ENCODE measurements around the gene MAP3K1.
"Not testable (repeated sequence)": the region's sequence is repeated elsewhere in the genome, so short reads cannot be mapped to it uniquely, and the experiment has no call there.

The MAP3K1 gene

DNA sequence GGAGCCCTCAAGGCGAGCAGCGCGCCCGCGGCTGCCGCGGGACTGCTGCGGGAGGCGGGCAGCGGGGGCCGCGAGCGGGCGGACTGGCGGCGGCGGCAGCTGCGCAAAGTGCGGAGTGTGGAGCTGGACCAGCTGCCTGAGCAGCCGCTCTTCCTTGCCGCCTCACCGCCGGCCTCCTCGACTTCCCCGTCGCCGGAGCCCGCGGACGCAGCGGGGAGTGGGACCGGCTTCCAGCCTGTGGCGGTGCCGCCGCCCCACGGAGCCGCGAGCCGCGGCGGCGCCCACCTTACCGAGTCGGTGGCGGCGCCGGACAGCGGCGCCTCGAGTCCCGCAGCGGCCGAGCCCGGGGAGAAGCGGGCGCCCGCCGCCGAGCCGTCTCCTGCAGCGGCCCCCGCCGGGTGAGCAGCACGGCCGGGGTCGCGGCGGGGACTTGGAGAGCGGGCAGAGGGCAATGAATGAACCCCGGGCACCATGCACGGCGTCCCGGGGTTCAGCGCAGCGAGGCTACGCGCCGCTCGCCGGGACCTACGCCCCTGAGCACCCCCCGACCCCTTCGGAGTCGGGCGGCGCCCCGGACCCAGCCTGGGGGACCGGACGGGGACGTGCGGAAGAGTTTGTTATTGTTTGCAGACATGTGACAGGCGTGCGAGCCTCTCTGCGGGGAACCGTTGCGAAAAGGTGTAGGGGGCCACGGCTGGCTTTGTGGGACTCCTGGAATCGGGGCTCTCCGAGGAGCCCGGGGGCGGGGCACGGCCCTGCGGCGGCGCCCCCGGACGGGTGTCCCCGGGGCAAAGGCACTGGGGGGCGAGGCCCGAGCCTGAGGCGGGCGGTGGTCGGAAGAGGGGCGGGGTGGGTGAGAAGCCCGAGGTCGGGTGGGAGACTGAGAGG is 553 bp downstream of the MAP3K1 start:
- peak in 1 of 2 donors; percentile 12 for DNase-seq (ENCODE audit: extremely low read depth in 1 of 2, low read depth in 1 of 2)

DNA sequence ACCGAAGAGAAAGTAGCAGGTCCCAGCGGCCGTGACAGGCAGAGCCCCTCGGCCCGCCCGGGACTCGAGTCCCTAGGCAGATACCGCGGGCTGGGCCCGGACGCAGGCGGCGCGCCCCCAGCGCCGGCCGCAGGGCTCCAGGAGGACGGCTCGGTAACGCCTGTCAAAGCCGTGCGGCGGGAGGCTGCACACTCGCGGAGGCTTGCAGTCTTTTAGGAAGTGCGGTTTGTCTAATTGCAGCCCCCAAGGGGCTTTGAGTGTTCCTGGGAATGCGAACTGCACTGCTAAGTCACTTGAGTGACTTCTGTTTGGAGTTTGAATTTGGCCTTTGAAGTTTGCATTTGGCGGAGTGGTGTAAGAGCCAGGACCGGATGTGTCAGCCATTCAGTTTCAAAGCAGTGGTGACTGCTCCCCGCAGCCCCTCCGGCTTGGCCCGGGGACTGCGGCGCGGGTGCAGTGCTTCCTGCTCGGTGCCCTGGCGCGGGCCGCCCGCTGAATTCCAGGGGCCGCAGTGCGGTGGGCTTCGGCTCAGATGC is 1.3 kb downstream of the MAP3K1 start:
- DNase-seq (ENCODE audit: extremely low read depth in 1 of 2, low read depth in 1 of 2) = peak in 1 of 2 donors; percentile 26

GRCh38 chr5:56817263-56818014 is 2.1 kb downstream of the MAP3K1 start:
- DNase-seq (ENCODE audit: extremely low read depth in 1 of 2, low read depth in 1 of 2) = no peak

GRCh38 chr5:56818450-56819037 is 3.2 kb downstream of the MAP3K1 start:
- DNase-seq (ENCODE audit: extremely low read depth in 1 of 2, low read depth in 1 of 2) = no peak

DNA sequence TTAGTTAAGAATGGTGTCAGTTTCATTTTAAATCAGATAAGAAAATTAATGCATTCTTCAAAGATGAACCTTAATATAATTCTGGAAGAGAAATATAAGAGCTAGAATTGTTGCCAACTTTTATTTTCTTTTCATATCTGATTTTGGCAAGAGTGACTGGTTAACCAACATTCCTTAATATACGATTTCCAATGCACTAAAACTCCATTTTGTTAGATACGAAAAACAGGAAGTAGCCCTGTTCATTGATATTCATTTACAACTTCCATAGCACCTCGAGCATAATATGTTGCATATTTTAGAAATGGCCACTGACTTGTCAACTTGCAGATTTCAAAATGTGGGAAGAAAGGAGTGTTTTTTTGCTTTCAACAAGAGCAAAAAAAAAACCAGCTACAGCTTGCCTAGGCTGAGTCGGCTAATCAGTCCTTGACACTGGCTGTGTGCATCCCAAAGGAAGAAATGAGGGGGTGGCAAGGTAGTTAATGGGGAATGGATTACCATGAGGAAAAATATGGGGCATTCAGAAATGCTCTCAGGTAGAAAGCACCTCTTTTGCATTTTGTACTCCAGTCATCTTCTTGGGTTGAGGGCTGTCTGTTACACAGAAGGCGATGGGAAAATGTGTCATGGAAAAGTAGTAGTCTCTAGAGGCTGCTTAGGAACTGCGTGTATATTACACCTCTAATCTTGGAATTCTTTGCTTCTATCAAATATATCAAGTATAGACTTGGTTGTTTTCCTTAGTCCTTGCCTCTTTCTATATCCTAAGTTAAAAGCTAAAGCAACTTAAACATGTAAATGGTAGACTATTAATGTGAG is 3.9 kb downstream of the MAP3K1 start:
- no peak for DNase-seq (ENCODE audit: extremely low read depth in 1 of 2, low read depth in 1 of 2)

- DNase-seq (ENCODE audit: extremely low read depth in 1 of 2, low read depth in 1 of 2) = not testable (repeated sequence)
These were observed 6.5 kb downstream of the MAP3K1 start for GRCh38 chr5:56821868-56822267.

DNA sequence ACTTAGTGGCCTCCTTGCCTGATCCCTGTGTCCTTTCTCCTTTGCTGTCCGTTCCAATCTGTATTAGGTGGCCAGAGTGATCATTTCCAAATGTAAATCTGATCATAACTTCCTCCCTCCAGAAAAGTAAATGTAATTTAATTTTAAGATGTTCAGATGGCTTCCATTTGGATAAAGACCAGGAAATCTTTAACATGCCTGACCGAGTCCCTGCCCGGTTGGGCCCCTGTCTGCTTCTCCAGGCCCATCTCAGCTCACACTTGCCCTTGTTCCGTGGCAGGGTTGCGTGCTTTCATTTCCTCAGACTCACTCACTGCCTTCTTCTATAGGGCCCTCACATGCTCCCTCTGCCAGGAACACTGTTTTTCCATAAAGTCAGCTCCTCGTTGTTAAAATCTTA is 7.6 kb downstream of the MAP3K1 start:
- DNase-seq (ENCODE audit: extremely low read depth in 1 of 2, low read depth in 1 of 2) = no peak

DNA sequence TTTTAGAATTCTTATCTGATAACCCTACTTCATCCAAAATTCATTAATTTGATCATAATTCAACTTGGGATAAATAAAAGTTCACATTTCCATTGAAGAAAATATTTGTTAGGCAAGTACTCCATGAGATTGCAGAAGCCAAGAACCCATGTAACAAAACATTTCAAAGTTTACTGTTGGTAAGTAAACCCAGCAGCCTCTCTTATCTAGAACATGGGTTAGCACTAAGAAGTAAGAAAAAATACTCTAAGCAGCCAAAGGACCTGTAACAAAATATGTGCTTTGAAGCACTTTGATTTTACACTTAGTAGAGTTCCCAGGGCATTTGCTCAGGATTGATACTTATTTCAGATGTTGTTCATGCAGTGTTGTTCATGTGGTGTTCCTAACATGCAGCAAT is 8.7 kb downstream of the MAP3K1 start:
- no peak for DNase-seq (ENCODE audit: extremely low read depth in 1 of 2, low read depth in 1 of 2)

GRCh38 chr5:56825222-56825824 is 10.0 kb downstream of the MAP3K1 start:
- no peak for DNase-seq (ENCODE audit: extremely low read depth in 1 of 2, low read depth in 1 of 2)

GRCh38 chr5:56827049-56827448 is 11.7 kb downstream of the MAP3K1 start:
- no peak for DNase-seq (ENCODE audit: extremely low read depth in 1 of 2, low read depth in 1 of 2)

DNA sequence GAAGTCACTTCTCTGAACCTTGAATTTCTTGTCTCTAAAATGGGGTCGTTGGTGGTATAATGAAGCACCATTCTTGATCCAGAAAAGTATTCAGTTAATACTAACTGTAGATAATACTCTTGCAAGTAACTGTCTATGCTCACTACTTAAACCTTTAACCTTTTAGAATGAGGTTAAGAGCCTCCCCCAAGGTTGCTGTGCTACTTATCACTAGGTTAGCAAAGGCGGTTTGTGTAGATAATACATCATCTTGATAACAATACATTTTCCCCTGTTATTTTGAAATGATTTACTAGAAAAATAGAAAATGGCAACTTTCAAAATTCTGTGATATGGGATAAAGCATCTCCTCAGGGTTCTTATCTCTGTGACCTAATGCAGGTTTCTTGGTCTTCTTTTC is 12.6 kb downstream of the MAP3K1 start:
- no peak for DNase-seq (ENCODE audit: extremely low read depth in 1 of 2, low read depth in 1 of 2)

DNA sequence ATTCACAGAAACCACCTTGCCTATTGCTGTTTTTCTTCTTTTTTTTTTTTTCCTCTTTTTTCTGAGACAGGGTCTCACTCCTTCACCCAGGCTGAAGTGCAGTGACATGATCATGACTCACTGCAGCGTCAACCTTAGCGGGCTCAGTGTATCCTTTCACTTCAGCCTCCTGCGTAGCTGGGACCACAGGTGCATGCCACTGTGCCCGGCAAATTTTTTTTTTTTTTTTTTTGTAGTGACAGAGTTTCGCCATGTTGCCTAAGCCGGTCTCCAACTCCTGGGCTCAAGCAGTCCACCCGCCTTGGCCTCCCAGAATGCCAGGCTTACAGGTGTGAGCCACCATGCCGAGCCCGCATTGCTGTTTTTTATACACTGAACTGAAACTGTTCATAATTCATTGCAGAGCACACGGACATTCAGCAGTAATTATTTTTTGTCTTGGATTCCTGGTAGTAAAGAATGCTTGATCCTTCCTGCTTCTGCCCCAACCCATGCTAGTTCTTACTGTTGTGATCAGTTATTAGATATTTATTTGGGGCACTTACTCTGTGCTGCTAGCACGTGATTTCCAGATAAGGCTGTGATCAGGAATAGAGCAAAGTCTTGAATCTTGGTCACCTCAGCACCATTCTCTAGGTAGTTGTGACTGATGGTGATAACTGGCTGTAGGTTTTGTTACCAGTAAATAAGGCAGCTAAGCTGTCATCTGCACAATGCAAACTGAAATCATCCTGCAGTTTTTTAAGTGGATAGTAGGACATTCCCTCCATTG is 14.0 kb downstream of the MAP3K1 start:
- peak in 1 of 2 donors; percentile 19 for DNase-seq (ENCODE audit: extremely low read depth in 1 of 2, low read depth in 1 of 2)

- DNase-seq (ENCODE audit: extremely low read depth in 1 of 2, low read depth in 1 of 2) = no peak
These were observed 16.4 kb downstream of the MAP3K1 start for GRCh38 chr5:56831773-56832172.

DNA sequence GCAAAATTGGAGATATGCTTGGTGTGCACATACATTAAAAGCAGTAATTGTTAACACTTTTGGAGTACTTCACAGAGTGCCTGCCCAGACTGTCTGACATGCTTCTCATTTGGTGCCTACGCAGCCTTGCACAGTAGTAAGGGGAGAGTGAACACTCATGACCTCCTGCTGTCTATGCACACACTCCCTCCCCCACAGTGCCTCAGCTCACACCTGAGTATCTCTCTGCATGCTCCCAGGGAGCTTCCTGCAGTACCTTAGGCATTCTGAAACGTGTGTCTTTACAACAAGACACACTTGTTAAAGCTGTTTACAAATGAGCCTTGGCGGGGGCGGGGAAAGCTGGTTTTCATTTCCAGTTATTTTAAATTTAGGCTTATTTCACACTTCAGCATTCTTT is 18.0 kb downstream of the MAP3K1 start:
- no peak for DNase-seq (ENCODE audit: extremely low read depth in 1 of 2, low read depth in 1 of 2)

GRCh38 chr5:56837381-56837780 is 22.0 kb downstream of the MAP3K1 start:
- DNase-seq (ENCODE audit: extremely low read depth in 1 of 2, low read depth in 1 of 2) = no peak

- no peak for DNase-seq (ENCODE audit: extremely low read depth in 1 of 2, low read depth in 1 of 2)
These were observed 22.6 kb downstream of the MAP3K1 start for GRCh38 chr5:56837956-56838355.

- DNase-seq (ENCODE audit: extremely low read depth in 1 of 2, low read depth in 1 of 2) = no peak
These were observed 23.2 kb downstream of the MAP3K1 start for GRCh38 chr5:56838409-56839039.

GRCh38 chr5:56839062-56839461 is 23.7 kb downstream of the MAP3K1 start:
- no peak for DNase-seq (ENCODE audit: extremely low read depth in 1 of 2, low read depth in 1 of 2)

DNA sequence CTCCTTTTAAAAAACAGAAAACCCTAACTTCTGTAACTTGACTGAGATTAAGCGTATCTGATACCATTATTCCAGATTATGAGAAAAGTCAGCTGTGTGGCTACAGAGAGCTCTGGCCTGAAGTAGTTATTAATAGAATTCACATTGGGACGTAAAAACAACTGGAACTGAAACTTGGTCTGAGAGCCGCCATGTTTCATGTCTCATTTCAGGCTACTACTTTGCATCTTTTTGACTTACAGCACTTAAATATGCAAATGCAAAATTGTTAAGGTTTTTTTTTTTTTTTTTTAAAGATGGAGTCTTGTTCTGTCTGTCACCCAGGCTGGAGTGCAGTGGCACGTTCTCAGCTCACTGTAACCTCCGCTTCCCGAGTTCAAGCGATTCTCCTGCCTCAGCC is 25.2 kb downstream of the MAP3K1 start:
- DNase-seq (ENCODE audit: extremely low read depth in 1 of 2, low read depth in 1 of 2) = no peak

Data from activated CD8-positive, alpha-beta memory T cell treated with anti-CD3 and anti-CD28 coated beads for 1 hour (primary cell).